Hematopoietic multipotent progenitor cell treated with erythropoietin and hydrocortisone succinate and interleukin-3 and kit ligand, for 8 days (in vitro differentiated cells): ENCODE data around the gene NCOA6.
"Not testable (repeated sequence)": the region's sequence is repeated elsewhere in the genome, so short reads cannot be mapped to it uniquely, and the experiment has no call there.

Experiments
- DNase-seq: peaks from one replicate; pipeline ENCODE4 v3.0.0-alpha.2; 2015

Gene NCOA6

DNA sequence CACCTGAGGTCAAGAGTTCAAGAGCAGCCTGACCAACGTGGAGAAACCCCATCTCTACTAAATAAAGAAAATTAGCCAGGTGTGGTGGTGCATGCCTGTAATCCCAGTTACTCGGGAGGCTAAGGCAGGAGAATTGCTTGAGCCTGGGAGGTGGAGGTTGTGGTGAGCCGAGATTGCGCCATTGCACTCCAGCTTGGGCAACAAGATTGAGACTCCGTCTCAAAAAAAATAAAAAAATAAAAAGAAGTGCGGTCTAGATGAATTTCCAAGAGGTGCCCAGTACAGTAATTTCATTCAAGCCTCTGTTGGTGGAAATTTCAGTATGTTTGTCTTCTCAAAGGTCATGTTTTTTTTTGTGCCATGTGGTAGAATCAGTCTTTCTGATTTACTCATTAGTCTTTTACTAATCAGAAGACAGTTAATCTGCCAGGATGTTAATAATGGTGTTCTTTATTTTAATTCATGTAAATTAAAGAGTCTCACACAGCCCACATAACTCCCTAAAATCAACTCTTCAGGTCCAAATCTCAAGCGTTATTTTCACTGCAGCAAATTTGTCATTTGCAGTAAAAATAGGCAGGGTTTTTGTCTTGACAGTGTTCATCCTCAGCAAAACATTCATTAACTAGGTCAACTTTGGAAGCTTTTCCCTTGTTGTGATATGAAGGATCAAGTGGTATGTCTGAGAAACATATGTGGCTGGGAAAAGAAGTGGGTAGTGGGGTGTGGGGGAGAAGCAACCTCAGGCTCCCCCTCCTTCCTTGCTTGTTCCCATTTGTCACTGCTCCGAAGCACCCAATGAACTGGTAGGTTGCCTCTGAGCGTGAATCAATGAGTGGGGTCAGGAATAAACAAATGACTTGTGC is 108.0 kb downstream of the NCOA6 start:
- no peak for DNase-seq

- DNase-seq, result no peak
Measured at GRCh38 chr20:34716921-34717229, 108.6 kb downstream of the NCOA6 start.

DNA sequence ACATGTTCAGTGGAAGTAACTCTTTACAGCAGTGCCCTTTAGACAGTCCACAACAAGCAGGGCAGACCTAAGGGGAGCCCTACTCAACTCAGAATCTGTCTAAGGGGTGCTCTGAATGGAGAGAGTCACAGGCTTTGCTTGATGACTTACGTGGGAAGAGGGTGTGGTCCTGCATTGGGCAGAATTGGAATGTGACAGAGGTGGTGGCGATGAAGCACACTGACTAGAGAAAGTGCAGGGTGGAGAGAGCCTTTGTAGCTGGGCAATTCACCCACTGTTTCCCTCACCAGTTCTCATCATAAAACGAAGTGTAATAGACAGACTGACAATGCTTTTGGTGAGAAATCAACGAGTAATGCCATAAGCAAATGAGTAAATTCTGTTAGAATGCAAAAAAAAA is 110.1 kb downstream of the NCOA6 start:
- no peak for DNase-seq

DNA sequence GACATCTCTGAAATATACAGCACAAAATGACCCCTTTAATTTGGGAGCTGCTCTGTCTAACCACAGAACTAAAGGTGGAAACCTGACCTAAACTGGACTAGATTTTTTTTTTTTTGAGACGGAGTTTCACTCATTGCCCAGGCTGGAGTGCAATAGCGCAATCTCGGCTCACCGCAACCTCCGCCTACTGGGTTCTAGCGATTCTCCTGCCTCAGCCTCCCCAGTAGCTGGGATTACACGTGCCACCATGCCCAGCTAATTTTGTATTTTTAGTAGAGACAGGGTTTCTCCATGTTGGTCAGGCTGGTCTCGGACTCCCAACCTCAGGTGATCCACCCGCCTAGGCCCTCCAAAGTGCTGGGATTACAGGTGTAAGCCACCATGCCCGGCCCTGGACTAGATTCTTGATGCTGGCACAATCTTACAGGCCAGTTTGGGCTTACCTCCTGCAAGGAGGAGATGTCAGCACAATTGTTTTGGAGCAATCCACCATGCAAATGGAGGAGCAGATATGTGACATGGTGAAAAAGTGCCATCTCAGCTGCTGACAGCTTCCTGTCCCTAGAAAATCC is 111.4 kb downstream of the NCOA6 start:
- DNase-seq, result not testable (repeated sequence)

GRCh38 chr20:34713194-34713943 is 112.1 kb downstream of the NCOA6 start:
- DNase-seq, result peak; percentile 99

- no peak for DNase-seq
Measured at GRCh38 chr20:34712525-34713192, 112.8 kb downstream of the NCOA6 start.

- DNase-seq, result no peak
Measured at GRCh38 chr20:34711813-34712430, 113.5 kb downstream of the NCOA6 start.

DNA sequence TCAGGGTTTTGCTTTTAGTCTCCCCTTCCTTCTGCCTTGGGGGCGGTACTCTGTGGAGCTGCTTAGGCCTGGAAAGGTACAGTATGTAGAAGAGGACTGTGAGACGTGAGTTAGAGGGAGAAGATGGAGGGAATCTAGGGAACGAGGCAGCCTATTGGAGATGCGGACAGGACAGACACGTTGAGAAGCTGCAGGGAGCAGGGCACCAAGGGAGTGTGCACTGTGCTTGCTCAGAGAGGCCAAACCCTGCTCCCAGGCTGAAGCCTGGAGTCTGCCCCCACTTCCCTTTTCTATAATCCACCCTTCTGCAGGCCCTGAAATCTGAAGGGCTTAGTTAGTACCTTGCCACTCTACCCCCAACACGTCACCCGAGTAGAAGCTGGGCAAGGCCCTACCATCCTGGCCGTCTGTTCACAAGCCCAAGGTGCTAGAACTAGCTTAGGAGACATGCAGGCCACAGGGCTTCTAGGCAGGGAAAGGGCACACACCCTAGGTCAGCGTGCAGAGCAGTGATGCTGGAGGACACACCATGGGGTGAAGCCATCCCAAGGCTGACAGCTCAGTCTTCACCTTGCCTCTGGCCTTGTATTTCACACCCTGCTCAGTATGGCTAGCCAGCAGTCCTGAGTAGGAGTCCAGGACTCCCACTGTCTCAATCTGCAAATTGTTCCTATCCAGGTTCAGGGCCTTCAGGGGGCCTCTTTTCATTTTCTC is 114.4 kb downstream of the NCOA6 start:
- DNase-seq, result no peak

- no peak for DNase-seq
Measured at GRCh38 chr20:34710568-34710839, 114.9 kb downstream of the NCOA6 start.

GRCh38 chr20:34709831-34710567 is 115.5 kb downstream of the NCOA6 start:
- DNase-seq, result peak; percentile 79

DNA sequence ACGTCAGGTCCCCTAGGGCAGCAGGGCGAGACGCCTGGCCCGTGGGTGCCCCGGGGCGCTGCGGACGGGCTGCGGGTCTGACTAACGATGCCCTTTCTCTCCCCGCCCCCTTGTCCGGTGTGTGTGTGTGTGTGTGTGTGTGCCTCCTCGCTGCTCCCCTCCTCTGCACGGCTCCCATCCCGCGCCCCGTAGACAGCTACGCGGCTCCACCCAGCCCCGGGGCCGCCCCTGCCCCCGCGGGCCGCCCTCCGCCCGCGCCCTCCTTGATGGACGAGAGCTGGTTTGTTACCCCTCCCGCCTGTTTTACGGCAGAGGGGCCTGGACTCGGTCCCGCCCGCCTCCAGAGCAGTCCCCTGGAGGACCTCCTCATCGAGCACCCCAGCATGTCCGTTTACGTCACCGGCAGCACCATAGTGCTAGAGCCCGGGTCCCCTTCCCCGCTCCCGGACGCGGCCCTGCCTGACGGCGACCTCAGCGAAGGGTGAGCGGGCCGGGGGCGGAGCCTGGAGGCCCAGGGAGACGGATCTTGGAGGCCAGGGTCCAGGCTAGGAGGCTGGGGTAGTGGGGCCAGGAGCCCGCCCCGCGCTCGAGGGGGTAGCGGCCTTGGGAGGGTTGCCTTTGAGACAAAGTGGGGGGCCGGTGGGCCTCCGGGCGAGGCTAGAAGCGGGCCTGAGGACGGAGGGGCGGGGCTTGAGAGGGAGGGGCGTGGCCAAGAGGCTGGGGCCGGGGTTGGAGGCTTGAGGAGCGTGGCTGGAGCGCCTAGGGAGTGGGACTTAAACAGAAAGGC is 116.2 kb downstream of the NCOA6 start:
- DNase-seq, result peak; percentile 69

DNA sequence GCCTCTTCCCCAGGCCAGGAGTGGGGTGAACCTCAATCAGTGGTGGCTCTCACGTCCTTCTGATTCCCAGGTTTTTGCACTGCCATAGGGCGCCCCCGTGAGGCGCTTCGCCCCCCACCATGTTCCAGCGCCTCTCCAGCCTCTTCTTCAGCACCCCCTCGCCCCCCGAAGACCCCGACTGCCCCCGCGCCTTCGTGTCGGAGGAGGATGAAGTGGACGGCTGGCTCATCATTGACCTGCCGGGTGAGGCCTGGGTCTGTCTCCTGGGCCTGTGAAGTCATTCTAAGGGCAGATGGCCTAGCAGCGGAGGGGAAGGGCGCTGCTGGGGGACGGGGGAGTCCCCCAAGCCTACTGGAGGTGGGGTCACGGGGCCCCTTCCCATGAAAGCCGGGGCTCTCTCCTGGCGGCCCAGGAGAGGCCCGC is 116.8 kb downstream of the NCOA6 start:
- DNase-seq, result peak; percentile 54

DNA sequence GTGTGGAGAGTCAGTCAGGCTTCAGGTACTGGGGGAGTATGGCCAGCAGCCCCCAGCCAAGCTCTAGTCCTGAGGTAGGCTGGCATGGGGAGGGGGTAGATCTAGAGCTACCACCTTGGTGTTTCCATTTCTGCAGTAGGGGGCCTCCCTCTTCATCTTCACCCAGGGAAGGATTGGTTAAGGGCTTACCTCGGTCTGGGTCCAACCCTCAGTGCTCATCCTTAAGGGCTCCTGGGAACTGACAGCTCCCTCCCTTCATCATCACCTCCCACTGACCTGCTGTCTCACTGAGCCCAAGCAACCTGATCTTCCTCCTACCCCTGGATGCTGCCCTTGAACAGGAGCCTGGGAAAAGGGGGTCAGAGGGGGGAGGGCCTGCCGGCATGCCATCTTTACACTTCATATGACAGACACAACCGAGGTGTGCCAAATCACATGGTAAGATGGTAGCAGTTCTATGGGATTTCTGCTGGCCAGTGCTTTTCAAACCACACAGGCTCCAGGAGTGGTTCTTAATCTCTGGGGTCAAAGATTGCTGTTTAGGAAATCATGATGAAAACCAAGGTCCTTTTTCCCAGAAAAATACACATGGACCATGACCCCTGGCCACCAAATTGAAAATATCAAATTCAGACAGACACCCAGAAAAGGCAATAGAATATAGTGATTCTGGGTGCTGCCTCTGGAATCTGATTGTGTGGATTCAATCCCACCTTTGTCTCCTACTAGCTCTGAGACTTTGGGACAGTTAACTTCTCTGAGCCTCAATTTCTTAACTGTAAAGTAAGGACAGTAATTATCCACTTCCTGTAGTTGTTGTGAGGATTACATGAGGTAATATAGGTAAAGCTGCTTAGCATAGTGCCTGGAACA is 118.3 kb downstream of the NCOA6 start:
- DNase-seq, result no peak

GRCh38 chr20:34706302-34706875 is 119.1 kb downstream of the NCOA6 start:
- no peak for DNase-seq

DNA sequence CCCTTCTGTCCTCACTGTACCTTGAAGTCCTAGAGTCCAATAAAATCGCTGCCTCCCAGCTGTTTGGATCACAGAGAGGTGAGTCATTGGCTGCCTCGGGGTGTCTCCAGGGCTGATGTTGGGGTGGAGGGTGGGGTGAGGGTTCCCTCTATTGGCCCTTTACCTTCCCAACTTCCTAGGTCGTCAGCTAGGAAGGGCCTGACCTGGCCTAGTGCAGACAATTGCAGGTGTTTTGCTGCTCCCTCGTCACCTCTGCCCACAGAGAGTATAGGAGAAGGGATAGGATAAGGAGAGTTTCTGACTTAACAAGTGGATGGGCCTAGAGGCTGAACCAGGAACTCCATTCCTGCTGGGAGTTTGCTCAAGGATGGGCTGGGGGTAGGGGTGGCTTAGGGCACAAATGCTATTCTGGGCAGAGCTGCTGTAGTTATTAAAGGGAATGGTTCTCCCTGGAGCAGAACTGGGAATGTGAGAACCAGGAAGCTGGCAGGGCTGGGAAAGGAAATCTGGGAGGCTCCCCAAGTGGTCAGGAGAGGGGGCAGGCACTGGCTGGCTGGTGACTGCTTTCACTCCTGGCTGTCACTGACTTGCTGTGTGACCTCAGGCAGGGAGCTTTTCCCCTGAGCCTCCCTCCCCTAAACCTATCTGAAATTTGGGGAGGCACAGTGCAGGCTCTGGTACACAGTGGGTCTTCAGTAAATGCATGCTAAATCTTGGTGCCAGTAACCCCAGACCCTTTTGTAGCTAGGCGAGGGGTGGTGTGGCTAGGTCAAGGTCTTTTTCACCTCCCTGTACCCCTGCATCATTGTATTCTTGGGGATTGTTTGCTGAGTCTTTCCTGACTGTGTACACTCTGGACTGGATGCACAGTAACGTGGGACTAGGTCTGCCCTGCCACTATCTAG is 119.8 kb downstream of the NCOA6 start:
- DNase-seq, result peak; percentile 25

DNA sequence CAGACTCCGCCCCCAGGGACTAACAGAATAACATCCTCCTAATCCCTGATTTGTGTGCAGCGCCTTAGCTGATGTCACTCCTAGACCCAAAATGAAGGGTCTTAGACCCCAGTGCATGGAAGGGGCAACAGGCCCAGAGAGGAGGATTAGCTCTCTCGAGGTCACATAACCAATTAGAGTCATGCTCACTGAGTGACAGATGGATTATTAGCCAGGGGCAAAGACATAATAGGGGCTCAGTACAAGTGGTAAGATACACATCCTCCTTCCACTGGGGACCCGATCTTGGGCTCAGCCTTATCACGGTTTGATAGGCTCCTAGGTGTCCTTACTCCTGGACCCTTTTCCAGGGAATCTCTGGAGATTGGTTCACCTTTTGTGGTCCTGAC is 120.4 kb downstream of the NCOA6 start:
- no peak for DNase-seq

DNA sequence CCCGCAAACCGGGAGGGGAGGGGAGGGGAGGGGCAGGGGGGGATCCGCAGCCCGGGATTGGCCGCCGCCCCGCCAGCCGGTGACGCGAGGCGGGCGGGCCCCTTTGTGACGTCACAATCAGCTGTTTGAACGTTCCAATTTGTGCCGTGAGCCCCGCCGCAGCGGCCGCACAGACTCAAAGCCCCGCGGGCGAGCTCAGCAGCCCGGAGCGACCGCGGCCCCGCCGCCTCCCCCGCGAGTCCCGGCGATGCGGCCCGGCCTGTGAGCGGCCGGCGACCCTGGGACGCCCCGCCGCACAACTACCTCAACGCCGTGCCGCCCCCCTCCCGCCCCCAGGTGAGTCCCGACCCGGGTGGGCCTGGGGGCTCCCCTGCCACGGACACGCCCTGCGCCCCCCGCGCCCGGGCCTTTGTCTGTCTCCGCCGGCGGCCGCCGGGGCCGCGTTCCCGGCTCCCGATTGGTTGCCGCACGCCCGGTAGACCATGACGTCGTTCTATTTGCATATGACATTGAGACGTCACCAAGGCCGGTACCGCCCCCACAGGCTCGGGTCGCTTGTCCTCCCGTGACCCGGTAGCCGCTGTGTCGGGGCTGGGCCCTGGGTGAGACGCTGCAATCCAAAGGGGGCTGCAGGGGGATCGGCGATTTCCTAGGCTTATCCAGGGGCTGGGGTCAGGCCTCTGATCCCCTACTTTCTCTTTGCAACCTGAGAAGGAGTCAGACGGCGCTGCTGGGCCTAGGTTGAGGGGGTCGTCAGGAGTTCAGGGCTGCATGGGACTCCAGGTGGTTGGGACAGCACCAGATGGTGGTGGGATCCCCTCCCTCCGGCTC is 121.1 kb downstream of the NCOA6 start, which contains the start of gene TP53INP2:
TP53INP2 (plus strand) TSS at position 168 of the 831 bp plus-strand sequence. CDS start 4,396 bp downstream, outside the sequence.
- DNase-seq, result peak; percentile 90
